NCI-H187 treated with DMSO at 0.1 percent for 48 hours (cell line): ENCODE measurements around the gene DTNBP1.
"Not testable (repeated sequence)": the region's sequence is repeated elsewhere in the genome, so short reads cannot be mapped to it uniquely, and the experiment has no call there.

Source experiments
- DNase-seq: peaks from one replicate; lab custom pipeline; 2025; lab: John Stamatoyannopoulos, UW

DTNBP1 gene

DNA sequence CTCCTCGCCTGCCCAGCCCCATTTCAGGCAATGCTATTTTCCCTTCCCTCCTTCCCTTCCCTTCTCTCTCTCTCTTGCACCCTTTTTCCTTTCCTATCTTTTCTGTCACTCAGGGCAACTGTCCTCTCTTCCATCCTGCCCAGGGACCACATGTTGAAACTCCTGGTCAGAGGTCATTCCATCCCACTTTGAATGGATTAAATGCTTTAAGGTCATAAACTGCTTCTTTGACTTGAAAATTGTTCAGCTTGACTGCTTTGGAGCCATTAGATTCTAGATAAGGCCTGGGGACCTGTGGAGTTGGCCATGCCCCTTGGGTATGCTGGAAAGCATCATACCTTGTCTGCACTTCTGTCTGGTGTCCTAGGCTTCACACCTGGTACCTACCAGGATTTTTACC is 106.1 kb downstream of the DTNBP1 start:
- DNase-seq: no peak

DNA sequence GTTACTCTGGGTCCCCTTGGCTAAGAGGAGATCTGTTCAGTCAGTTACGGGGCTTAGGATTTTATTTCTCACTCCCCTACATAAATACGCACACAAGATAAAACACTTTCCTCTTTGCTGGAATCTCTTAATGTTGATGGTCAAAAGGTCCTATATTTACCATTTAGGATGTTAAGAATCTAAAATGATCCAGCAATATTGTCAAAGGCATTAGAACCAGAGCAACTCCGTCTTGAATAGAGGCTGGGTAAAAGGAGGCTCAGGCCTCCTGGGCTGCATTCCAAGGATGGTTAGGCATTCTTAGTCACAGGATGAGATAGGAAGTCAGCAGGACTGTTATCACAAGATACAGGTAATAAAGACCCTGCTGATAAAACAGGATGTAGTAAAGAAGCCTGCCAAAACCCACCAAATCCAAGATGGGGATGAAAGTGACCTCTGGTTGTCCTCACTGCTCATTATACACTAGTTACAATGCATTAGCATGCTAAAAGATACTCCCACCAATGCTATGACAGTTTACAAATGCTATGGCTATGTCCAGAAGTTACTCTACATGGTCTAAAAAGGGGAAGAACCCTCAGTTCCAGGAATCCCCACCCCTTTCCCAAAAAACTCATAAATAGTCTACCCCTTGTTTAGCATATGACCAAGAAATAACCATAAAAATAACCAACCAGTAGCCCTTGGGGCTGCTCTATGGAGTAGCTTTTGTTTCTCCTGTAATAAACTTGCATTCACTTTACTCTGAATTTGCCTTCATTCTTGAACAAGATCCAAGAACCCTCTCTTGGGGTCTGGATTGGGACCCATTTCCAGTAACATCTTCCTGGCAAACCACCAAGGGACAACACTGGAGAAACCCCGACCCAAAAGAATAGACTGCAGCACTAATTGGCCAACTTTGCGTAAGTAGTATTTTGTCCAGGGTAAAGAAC is 107.5 kb downstream of the DTNBP1 start:
- DNase-seq: no peak

DNA sequence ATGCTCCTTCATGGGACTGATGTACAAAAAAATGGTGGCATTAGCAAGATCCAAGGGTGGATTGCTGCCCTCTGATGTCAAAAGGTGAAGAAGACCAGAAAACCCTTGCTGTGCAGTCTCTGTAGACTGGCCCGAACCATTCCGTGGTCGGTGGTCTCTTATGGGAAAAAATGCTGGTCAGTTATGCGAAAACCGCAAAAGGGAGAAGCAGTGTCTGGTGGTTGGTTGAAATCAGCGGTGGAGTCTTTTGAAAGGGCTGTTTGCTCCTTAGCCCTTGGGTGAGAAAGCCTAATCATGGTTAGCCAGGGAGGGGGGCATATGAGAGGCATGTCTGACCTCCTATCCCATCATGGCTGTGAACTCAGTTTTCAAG is 108.1 kb downstream of the DTNBP1 start:
- DNase-seq: no peak

DNA sequence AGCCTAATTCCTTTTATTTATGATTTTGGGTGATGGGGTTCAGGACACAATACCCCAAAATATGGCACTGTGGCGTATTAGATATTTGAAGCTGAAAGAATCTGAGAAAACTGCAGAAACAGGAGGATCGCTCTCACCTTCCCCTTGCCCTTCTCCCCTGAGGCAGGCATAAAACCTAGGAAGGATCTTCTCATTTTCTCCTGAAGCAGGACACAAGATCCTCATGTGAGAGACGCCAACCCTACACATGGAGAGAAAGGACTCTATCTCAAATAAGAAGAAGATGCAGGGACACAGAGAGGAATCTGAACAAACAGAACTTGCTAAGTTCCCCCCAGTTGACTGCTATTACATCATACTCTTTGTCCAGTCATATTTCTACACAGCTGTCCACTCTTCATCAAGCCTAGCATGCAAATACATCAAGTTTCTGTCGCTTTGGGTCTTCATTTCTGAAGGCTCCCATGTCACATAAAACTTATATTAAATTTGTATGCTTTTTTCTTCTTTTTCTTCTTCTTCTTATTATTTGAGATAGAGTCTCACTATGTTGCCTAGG is 109.0 kb downstream of the DTNBP1 start:
- DNase-seq: no peak

DNA sequence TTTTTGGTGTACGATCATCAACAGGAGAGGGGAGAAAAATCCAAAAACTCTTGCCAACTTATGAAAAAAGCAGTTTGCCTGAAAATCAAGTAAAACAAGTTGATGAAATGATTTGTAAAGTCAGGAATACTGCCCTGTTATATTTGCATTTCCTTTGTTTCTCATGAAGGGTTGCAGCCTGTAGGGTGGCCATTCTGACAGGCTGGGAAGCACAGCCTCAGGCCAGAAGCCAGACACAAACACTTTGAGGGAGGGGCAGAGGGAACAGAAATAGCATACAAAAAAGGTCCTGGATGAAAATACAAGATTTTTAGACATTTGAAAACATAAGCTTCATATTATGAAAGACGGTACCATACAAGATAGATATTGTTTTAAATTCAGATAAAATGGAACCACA is 109.8 kb downstream of the DTNBP1 start:
- no peak for DNase-seq

DNA sequence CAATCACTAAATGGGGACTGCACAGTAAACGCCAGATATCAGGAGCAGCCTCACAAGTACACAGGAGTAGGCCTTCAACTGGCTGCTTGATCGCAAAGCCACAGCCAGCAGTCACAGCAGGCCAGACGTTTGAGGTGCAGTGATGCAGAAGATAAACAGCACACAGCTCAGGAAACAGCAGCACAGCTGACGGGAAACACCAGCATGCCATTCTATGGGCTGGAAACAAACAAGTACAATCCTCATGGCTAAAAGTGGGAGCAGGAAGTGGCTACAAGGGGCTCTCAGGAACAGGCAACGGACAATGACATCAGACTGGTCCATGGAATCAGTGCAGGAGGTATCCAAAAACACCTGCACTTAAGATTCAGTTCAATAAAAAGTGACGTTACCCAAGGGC is 111.0 kb downstream of the DTNBP1 start:
- DNase-seq: peak; percentile 11

DNA sequence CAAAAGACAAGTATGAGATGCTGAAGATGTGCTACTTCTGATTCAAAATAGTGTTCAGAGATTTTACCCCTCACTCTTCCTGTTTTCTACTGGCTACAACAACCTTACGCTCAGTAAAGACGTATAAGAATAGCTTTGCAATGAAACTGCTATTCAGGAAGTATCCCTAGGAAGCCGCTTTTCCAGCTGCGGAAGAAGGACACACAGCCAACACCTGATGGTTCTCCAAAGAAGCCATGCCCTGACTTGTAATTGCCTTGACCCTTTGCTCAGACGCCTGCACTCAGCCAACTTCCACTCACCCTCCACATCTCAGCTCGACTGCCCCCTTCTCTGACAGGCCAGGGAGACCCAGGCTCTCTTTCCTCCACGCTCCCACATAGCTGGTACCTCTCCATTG is 111.6 kb downstream of the DTNBP1 start:
- no peak for DNase-seq

DNA sequence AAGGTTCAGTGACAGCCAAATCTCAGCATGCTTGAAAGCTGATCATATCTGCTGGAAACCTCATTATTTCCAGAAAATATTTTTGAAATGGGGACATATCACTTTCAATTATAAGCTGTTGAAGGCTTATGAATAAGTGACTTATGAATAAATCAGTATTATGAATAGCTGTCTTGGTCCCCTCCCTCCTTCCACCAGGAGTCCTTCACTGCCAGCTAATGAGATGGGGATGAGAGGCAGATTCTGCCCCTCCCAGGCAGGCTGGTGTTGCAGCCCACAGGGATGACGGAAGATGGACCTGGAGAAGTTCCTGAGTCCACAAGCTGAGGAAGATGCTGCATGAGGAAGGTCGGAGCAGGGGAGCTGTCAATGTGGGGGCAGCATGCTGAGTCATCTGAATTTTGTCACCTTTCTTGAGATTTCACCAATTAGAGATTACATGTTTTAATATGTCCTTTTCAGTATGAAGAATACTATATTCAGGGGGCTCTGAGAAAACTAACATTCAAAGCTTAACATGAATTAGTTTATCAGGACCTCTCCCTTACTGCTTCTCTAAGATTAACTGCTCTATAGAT is 112.2 kb downstream of the DTNBP1 start:
- DNase-seq: no peak

DNA sequence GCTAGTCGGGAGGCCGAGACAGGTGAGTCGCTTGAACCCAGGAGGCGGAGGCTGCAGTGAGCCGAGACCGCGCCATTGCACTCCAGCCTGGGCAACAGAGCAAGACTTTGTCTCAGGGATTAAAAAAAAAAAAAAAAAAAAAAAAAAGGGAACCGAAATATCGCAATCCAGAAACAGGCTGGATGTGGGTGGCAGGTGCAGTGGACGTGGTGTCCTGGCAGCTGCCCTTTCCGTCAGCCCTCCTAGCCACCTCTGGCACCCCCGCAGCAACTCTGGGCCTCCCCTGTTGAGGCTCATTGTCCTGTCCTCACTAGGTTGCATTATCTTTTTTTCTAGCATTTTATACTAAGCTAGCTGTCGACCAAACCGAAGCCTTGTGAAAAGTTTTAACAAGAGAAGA is 113.5 kb downstream of the DTNBP1 start:
- no peak for DNase-seq

DNA sequence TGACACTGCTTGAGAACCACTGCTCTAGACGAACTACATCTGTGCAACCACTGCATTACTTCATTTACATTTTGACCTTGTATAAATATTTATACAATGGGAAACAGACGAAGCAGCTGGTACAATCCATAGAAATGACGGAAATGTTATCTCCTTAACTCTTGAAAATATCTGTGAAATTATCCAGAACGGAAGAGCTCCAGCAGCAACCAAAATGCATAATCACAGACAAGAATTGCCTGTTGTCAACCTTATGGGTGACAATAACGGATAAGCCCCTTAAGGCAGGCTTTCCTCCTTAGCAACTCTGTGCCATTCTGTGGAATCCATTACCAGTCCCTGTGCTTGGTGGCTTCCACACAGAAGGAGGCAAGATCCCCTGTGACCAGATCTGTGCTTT is 115.4 kb downstream of the DTNBP1 start:
- no peak for DNase-seq

DNA sequence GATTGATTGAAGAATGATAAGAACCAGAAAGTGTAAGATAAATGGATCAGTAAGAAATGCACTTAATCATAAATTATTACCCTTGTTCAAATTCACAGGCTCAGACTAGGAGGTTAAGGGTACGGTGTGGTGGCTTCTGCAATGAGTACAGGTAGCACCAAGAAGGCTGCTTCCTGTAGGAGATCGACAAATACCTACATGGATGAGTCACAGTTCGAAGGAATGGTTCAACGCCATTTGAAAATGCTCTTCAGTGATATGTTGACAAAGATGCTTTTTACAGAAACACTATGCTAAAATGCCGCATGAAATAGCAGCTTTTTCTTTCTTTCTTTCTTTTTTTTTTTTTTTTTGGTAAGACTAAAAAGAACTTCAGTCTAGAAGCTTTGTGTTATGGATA is 116.2 kb downstream of the DTNBP1 start:
- DNase-seq: no peak

DNA sequence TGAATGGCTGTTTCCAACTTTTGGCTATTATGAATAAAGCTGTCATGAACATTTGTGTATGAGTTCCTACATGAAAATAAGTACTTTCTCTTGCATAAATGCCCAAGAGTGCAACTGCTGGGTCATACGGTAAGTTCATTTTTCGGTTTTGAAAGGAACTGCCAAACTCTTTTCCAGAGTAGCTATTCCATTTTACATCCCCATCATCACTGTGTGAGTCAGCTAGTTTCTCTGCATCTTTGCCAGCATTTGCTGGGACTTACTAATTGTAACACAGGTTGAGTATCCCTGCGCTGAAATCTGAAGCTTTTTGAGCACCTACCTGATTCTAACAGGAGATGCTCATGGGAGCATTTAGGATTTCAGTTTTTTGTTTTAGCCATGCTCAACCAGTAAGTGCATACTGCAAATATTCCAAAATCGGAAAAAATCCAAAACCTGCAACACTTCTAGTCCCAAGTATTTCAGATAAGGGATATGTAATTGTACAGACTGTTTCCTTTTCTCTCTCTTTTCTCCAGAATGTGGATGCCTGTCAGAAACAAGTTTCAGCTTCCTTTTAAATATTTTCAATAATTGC is 118.4 kb downstream of the DTNBP1 start:
- no peak for DNase-seq

DNA sequence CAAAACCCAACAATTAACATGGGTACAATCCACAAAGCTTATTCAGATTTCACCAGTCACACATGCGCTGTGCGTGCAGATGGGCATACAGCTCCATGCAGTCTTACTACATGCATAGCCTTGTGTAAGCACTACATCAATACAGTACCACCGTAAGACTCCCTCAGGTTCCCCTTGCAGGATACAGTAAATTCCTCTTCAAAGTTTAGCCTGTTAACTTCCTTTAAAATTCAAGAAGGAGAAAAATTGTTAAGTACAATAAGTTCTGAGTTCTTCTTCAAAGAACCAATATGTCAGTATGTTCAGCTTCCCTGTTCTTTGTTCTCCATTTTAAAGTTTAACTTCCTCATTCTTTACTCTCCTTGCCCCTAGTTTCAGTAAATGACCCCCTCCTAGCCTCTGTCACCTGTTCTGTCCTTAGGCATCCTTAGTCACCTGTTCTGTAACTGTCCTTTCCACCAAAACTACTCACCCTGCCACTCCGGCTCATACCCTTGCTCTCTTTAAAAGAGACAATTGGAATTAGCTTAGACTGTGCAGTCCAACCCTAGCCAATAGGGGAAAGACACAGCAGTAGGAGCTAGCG is 119.4 kb downstream of the DTNBP1 start:
- DNase-seq: not testable (repeated sequence)

DNA sequence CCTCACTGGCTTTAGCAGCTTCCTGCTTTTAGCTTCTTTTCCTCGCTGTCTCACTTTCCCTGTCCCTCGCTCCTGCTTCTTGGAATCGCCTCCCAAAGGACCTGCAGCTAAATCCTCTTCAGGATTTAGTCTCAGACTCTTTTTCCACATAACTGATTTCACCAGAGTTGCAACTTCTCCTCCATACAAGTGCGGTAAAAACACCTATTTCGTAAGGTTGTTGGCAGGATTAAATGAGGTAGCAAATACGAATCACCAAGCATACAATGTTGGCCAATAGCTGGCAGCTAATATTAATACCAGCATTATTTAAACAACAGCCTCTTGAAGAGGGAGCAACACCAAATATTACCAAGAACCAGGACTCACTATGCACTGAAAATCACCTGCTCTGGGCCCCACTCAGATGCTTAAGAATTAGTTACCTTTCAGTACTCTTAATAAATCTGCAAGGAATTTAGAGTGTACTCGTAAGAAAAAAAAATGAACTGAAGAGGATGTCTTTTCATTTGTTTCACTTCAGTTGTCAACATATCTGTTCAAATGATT is 123.0 kb downstream of the DTNBP1 start:
- DNase-seq: no peak

DNA sequence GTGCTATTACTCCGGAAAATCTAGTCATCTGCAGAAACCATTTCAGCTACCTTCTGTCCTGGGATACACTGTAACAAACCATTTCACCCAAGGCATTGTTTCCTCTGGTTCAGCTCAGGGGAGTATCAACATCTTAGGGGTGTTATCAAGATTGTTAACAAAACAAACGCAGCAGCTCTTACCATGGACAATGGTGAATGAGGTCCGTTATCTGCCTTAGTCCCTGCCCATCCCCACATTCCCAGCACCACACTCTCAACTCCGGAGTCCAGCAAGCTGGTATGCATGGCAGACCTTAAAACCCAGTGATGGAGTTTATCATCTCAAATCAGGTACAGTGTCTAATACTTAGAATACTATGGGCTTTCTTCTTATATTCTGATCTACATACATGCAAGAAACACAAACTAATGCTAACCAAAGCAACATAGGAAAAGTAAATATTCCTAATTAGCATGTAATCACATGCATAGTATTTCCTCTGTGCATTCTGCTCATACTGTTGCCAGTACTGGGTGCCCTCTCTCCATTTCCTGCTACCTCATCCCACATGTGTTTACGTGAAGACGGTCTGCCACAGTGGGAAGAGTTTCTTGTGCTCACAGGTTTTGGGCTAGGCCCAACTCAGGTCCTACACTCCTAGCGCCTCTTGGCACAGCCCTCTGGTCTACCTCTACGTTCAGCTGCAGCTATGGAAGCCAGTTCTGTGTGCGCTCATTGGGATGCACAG is 123.9 kb downstream of the DTNBP1 start:
- DNase-seq: no peak

DNA sequence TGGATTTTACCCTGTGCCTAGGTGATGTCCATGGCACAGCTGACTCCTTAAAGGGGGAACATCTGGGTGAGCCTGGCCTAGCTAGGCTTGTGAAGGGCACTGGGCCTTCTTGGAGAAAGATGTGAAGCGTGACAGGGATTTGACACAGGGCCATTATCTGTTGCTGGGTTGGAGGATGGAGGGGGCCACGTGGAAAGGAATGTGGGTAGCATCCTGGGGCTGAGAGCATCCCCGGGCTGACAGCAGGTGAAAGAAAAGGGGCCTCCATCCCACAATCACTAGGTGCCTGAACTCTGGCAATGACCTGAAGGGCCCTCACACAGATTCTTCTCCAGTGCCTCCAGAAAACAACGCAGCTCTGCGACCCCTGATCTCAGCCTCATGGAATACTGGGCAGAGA is 124.7 kb downstream of the DTNBP1 start:
- no peak for DNase-seq

DNA sequence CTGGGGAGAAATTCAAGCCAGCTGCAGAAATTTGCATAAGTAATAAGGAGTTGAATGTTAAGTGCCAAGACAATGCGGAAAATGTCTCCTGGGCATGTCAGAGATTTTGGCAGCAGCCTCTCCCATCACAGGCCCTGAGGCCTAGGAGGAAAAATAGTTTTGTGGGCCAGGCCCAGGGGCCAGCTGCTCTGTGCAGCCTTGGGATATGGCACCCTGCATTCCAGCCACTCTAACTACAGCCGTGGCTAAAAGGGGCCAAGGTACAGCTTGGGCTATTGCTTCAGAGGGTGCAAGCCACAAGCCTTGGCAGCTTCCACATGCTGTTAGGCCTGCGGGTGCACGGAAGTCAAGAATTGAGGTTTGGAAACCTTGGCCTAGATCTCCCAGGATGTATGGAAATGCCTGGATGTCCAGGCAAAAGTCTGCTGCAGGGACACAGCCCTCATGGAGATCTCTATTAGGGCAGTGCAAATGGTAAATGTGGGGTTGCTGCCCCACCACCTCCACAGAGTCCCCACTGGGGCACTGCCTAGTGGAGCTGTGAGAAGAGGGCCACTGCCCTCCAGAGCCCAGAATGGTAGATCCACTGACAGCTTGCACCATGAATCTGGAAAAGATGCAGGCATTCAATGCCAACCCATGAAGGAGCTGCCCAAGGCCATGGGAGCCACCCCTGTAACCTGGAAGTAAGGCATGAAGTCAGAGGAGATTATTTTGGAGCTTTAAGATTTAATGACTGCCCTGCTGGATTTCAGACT is 126.5 kb downstream of the DTNBP1 start:
- no peak for DNase-seq

DNA sequence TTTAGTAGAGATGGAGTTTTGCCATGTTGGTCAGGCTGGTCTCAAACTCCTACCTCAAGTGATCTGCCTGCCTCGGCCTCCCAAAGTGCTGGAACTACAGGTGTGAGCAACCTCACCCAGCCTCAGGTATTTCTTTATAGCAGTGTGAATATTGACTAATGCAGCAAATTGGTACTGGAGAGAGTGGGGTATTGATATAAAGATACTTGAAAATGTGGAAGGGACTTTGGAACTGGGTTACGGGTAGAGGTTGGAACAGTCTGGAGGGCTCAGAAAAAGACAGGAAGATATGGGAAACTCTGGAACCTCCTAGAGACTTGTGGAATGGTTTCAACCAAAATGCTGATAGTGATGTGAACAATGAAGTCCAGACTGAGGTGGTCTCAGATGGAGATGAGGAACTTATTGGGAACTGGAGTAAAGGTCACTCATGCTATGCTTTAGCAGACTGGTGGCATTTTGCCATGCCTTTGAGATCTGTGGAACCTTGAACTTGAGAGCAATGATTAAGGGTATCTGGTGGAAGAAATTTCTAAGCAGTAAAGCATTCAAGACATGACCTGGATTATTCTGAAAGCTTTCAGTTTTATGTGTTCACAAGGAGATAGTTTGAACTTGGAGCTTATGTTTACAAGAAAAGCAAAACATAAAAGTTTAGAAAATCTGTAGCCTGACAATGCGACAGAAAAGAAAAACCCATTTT is 127.2 kb downstream of the DTNBP1 start:
- no peak for DNase-seq

DNA sequence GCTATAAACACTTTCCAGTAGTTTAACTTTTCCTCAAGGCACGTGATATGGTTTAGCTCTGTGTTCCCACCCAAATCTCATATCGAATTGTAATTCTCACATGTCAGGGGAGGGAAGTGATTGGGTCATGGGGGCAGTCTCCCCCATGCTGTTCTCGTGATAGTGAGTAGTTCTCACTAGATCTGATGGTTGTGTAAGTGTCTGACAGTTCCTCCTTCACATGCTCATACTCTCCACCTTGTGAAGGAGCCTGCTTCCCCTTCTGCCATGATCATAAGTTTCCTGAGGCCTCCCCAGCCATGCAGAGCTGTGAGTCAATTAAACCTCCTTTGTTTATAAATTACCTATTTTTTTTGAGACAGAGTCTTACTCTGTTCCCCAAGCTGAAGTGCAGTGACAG is 127.9 kb downstream of the DTNBP1 start:
- DNase-seq: no peak

DNA sequence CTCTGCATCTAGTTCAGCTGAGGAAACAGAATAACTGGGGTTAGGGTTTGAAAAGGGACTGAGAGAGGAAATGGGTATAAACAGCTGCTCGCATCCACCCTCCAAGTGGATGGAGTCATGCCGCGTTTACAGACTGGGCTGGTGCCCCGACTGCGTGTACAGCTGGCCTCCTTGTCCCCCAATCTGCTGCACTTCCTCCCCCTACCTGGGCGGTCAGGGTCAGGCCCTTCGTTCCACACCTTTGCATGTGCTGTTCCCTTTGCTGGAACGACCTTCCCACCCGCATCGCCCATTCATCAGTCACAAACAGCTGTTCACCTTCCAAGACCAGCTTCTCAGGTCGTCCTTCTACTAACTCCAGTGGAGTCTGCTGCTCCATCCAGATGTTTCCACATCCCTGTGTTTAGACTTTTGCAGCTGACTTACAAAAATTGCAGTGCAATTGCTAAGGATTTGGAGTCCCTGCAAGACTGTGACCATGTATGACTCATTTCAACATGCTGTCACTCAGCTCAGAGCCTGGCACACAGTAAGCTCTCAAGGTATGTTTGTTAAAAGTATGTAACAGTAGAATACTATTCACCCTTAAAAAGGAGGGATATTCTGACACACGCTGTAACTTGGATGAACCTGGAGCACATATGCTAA is 129.3 kb downstream of the DTNBP1 start:
- DNase-seq: no peak
